ENCODE measurements around the gene DDAH1.

The DDAH1 gene

GRCh38 chr1:85488126-85488525, 23.2 kb upstream of the DDAH1 start:
- no peak for DNase-seq
- Histone ChIP-seq H3K36me3 (no peaks in the 10 kb centered on the region), H3K27me3 (ENCODE audit: insufficient read depth, low read depth, severe bottlenecking) (no peaks in the 10 kb centered on the region), H3K9me3 (ENCODE audit: severe bottlenecking) (no peaks in the 10 kb centered on the region), H3K4me3 (ENCODE audit: low read depth, low read length) (no peak overlapping the region), H3K27ac (no peak overlapping the region)
- TF ChIP-seq CTCF (IDR thresholded peaks at IDR 0.05; ENCODE audit: low read depth, low read length), result no peak

GRCh38 chr1:85485516-85485915, 20.6 kb upstream of the DDAH1 start:
- no peak for DNase-seq
- H3K9me3 ChIP-seq (ENCODE audit: severe bottlenecking), result no peaks in the 10 kb centered on the region
- H3K4me3 ChIP-seq (ENCODE audit: low read depth, low read length), result no peak overlapping the region
- H3K27me3 ChIP-seq (ENCODE audit: insufficient read depth, low read depth, severe bottlenecking), result no peaks in the 10 kb centered on the region
- no peaks in the 10 kb centered on the region for H3K36me3 ChIP-seq
- H3K27ac ChIP-seq, result no peak overlapping the region
- no peak for TF ChIP-seq CTCF (IDR thresholded peaks at IDR 0.05; ENCODE audit: low read depth, low read length)

DNA sequence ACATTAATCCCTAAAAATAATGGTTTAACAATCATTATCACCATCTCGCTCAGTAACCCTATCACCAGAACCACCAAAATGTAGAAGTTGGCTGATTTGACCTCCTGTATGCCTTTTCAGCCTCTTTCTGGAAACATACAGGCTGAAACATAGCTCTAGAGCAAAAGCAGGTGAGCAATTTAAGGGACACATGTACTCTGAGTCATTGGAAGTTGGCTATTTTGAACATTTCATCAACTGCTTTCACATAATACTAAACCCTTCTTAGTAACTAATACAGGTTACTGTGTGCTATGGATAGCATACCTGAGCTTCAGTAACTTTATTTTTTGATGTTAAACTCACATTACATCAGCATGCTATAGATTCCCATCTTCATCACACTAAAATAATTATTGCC, 19.8 kb upstream of the DDAH1 start:
- no peaks in the 10 kb centered on the region for H3K36me3 ChIP-seq
- no peaks in the 10 kb centered on the region for H3K9me3 ChIP-seq (ENCODE audit: severe bottlenecking)
- no peak for DNase-seq
- no peak for TF ChIP-seq CTCF (IDR thresholded peaks at IDR 0.05; ENCODE audit: low read depth, low read length)
- H3K27ac ChIP-seq, result no peak overlapping the region
- H3K27me3 ChIP-seq (ENCODE audit: insufficient read depth, low read depth, severe bottlenecking), result no peaks in the 10 kb centered on the region
- H3K4me3 ChIP-seq (ENCODE audit: low read depth, low read length), result no peak overlapping the region

DNA sequence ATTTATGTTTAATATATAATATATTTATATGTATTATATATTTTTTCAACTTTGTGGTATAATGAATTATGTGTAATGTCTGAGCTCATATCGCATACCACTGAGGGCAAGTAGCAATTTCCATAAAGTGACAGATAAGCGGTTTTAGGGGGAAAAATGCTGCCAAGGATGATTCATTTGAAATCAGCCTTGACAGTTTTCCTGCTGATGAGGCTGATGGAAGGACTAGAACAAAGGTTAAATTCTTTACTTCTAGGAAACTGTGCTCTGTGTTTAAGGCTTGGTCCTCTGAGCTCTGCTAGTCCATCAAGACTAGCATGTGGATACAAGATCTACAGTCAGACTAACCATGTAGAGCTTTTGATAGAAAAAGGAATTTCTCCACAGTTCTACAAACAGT, 19.3 kb upstream of the DDAH1 start:
- no peaks in the 10 kb centered on the region for H3K36me3 ChIP-seq
- no peak for TF ChIP-seq CTCF (IDR thresholded peaks at IDR 0.05; ENCODE audit: low read depth, low read length)
- no peaks in the 10 kb centered on the region for H3K9me3 ChIP-seq (ENCODE audit: severe bottlenecking)
- DNase-seq, result no peak
- H3K4me3 ChIP-seq (ENCODE audit: low read depth, low read length), result no peak overlapping the region
- H3K27me3 ChIP-seq (ENCODE audit: insufficient read depth, low read depth, severe bottlenecking), result no peaks in the 10 kb centered on the region
- no peak overlapping the region for H3K27ac ChIP-seq

DNA sequence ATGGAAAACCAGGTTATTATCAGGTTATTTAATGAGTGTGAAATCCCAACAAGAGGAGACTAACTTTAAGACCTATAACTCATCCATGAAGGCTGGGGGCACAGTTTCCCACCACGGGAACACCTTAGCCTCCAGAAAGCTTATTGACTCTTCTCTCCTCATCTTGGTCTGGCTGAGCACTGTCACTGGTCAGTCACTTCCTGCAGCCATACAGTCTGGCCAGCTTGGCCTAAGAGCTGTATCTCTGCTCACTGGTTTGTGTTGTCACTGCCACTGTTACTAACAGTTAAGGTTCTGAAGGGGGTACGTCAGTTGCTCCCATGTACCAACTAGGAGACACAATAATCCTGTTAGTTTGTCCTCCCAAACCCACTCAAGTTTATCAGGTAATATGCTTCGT, 16.7 kb upstream of the DDAH1 start:
- H3K27ac ChIP-seq, result no peak overlapping the region
- no peaks in the 10 kb centered on the region for H3K9me3 ChIP-seq (ENCODE audit: severe bottlenecking)
- H3K36me3 ChIP-seq, result no peaks in the 10 kb centered on the region
- no peaks in the 10 kb centered on the region for H3K27me3 ChIP-seq (ENCODE audit: insufficient read depth, low read depth, severe bottlenecking)
- DNase-seq, result no peak
- no peak overlapping the region for H3K4me3 ChIP-seq (ENCODE audit: low read depth, low read length)
- no peak for TF ChIP-seq CTCF (IDR thresholded peaks at IDR 0.05; ENCODE audit: low read depth, low read length)

- Histone ChIP-seq H3K9me3 (ENCODE audit: severe bottlenecking) (no peaks in the 10 kb centered on the region), H3K27ac (no peak overlapping the region), H3K36me3 (no peaks in the 10 kb centered on the region), H3K4me3 (ENCODE audit: low read depth, low read length) (no peak overlapping the region), H3K27me3 (ENCODE audit: insufficient read depth, low read depth, severe bottlenecking) (no peaks in the 10 kb centered on the region)
- no peak for TF ChIP-seq CTCF (IDR thresholded peaks at IDR 0.05; ENCODE audit: low read depth, low read length)
- no peak for DNase-seq
These were observed 15.6 kb upstream of the DDAH1 start for GRCh38 chr1:85480566-85480965.
